Fibroblast of lung (primary cell): Measurements from ENCODE around the gene SYTL4.

Source experiments
- EZH2 ChIP-seq: IDR thresholded peaks from 2 replicates; pipeline ENCODE4 v1.5.1; 2012; ENCODE audit warnings: low read length, control low read depth, mild to moderate bottlenecking; ENCODE audit errors: missing control alignments
- TF ChIP-seq, protein P1 (sequence below), 2 donors: IDR thresholded peaks in 1 of 2; conservative IDR thresholded peaks in 1 of 2; 1 replicate in 1 of 2; 2 replicates in 1 of 2; pipeline ENCODE4 v1.5.1; 2011 to 2012; ENCODE audit warnings: low read length in 2 of 2, control low read depth in 1 of 2, inconsistent platforms in 1 of 2, low read depth in 1 of 2, mild to moderate bottlenecking in 1 of 2

- TF ChIP-seq, protein P1, sequence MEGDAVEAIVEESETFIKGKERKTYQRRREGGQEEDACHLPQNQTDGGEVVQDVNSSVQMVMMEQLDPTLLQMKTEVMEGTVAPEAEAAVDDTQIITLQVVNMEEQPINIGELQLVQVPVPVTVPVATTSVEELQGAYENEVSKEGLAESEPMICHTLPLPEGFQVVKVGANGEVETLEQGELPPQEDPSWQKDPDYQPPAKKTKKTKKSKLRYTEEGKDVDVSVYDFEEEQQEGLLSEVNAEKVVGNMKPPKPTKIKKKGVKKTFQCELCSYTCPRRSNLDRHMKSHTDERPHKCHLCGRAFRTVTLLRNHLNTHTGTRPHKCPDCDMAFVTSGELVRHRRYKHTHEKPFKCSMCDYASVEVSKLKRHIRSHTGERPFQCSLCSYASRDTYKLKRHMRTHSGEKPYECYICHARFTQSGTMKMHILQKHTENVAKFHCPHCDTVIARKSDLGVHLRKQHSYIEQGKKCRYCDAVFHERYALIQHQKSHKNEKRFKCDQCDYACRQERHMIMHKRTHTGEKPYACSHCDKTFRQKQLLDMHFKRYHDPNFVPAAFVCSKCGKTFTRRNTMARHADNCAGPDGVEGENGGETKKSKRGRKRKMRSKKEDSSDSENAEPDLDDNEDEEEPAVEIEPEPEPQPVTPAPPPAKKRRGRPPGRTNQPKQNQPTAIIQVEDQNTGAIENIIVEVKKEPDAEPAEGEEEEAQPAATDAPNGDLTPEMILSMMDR (conservative IDR thresholded peaks at IDR 0.05 in 1 of 2, IDR thresholded peaks at IDR 0.05 in 1 of 2; ENCODE audit: low read depth in 1 of 2, low read length in 2 of 2): no peak
- TF ChIP-seq EZH2: no peak
These were observed 15.8 kb upstream of the SYTL4 start for GRCh38 chrX:100747703-100748102.
